ENCODE results near the gene PCBP3.
"Not testable (repeated sequence)": the region's sequence is repeated elsewhere in the genome, so short reads cannot be mapped to it uniquely, and the experiment has no call there.

The PCBP3 gene

GRCh38 chr21:45827881-45828579 is 184.5 kb downstream of the PCBP3 start:
- no peak for DNase-seq (ENCODE audit: low read depth in 2 of 2)

DNA sequence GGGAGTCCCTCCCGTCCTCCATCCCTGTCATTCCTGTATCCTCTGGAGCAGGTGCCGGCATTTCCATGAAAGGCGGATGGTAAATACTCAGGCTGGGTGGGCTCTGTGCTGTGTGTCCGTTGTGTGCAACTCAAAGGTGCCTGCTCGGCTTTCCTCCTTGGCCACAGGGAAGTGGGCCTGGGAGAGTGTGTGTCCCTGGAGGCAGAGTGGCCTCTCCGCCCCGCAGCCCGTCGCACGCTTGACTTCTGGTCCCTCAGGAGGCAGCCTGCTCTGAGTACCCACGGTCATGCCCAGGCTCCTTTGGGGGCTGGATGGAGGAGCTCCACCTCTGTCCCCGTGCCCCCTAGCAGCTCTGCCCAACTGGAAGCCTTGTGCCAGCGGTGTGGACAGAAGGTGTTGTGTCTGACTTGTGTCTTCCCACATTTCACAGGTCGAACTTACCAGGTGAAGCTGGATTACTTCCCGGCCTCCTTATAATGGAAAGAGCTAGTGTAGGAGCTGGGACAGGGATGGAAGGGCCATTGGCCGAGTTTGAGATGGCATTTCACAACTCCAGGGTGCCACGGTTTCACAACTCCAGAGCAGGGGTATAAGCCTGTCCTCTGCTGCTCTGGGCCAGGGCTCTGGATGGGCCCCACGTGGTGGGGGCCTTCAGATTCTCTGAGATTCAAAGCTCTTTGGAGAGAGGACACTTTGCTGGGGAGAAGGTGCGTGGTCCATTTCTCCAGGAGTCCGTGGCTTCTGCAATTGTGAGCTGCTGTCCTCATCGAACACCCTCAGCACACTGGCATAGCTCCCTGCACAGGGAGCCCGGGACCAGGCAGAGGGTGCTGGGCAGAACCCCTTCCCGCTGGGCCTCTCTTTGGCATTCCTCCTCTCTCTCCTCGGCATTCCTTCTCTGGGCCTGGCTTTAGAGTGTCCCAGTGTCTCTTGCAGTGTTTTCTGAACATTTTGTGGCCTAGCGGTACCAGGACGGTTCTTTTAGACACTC is 185.3 kb downstream of the PCBP3 start:
- no peak for DNase-seq (ENCODE audit: low read depth in 2 of 2)

- no peak for DNase-seq (ENCODE audit: low read depth in 2 of 2)
Measured at GRCh38 chr21:45829668-45830067, 186.1 kb downstream of the PCBP3 start.

- no peak for DNase-seq (ENCODE audit: low read depth in 2 of 2)
Measured at GRCh38 chr21:45830221-45830640, 186.7 kb downstream of the PCBP3 start.

DNA sequence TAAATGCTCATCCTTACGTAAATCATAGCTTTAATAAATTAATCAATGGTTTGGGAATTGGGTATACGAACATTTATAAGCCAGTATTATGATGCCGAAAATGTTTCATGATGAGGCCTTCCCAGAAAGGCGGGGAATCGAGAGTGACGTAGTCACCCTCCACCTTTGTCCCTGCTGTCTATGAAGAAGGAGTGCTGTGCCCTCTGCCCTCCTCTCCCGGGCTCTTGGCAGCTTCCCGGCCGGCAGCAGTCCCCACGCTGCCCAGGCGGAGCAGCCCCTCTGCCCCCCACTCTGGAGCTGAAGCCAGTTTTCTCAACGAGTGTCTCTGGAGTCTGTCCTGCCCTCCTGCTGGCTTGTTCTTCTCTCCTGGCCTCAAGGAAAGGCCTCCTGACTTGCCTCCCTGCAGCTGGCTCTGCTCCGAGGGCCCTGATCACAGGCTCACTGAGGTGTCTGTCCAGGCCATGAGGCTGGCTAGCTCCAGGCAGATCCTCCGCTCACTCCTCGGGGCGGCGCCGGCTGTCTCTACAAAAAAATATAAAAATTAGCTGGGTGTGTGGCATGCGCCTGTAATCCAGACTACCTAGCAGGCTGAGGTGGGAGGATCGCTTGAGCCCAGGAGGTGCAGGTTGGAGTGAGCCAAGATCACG is 187.3 kb downstream of the PCBP3 start:
- DNase-seq (ENCODE audit: low read depth in 2 of 2) = no peak

- DNase-seq (ENCODE audit: low read depth in 2 of 2) = no peak
Measured at GRCh38 chr21:45831991-45832740, 188.6 kb downstream of the PCBP3 start.

DNA sequence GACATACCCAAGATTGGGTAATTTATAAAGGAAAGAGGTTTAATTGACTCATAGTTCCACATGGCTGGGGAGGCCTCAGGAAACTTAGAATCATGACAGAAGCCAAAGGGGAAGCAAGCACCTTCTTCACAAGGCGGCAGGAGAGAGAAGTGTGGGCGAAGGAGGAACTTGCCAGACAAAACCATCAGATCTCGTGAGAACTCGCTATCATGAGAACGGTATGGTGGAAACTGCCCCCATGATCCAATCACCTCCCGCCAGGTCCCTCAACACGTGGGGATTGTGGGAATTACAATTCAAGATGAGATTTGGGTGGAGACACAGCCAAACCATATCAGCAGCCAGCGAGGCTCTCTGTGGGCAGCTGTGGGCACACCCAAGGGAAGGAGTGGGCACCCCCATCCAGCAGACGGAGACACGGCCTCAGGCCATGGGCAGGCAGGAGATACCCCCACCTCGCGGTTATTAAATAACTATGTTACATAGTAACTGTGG is 189.3 kb downstream of the PCBP3 start:
- DNase-seq (ENCODE audit: low read depth in 2 of 2) = not testable (repeated sequence)

DNA sequence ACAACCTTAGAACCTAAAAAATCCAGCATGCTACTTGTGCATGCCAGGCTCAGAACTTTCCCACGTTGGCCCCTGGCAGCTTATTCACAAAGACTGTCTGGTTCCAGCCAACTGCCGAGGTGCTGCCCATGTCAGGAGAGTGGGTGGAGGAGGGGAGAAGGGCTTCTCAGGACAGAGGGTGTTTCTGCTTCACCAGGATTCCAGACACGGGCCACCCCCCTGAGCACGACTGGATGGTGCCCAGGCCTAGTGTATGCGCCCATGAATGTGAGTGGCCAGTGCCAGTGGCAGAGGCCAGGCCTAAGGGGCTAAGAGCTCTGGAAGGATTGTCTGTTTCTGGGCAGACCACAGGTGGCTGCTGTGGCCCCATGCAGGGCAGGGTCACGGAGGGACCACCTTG is 189.9 kb downstream of the PCBP3 start:
- DNase-seq (ENCODE audit: low read depth in 2 of 2) = no peak

- DNase-seq (ENCODE audit: low read depth in 2 of 2) = no peak
Measured at GRCh38 chr21:45834026-45834715, 190.6 kb downstream of the PCBP3 start.

DNA sequence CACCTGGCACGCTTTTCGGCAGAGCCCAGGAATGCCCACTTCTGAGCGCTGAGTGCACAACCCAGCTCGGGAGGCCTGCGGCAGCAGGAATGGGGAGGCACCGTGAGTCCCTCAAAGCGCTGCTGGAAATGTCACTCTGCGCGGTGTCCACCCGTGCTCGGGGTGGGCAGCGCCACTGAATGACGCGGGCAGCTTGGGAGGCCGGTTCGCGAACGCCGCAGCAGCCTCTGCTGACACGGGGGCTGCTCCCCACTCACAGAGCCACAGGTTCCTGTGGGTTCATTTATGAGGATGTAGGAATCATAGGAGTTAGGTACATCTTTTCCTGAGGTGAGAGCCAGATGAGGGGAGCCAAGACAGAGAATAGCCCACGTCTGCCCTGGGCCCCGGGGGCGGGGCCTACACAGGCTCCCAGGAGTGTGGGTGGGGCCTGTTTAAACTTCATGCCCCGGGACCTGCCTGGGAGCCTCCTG is 191.3 kb downstream of the PCBP3 start:
- no peak for DNase-seq (ENCODE audit: low read depth in 2 of 2)

GRCh38 chr21:45835301-45836267 is 192.1 kb downstream of the PCBP3 start:
- DNase-seq (ENCODE audit: low read depth in 2 of 2) = no peak

GRCh38 chr21:45836268-45836655 is 192.7 kb downstream of the PCBP3 start:
- DNase-seq (ENCODE audit: low read depth in 2 of 2) = no peak

DNA sequence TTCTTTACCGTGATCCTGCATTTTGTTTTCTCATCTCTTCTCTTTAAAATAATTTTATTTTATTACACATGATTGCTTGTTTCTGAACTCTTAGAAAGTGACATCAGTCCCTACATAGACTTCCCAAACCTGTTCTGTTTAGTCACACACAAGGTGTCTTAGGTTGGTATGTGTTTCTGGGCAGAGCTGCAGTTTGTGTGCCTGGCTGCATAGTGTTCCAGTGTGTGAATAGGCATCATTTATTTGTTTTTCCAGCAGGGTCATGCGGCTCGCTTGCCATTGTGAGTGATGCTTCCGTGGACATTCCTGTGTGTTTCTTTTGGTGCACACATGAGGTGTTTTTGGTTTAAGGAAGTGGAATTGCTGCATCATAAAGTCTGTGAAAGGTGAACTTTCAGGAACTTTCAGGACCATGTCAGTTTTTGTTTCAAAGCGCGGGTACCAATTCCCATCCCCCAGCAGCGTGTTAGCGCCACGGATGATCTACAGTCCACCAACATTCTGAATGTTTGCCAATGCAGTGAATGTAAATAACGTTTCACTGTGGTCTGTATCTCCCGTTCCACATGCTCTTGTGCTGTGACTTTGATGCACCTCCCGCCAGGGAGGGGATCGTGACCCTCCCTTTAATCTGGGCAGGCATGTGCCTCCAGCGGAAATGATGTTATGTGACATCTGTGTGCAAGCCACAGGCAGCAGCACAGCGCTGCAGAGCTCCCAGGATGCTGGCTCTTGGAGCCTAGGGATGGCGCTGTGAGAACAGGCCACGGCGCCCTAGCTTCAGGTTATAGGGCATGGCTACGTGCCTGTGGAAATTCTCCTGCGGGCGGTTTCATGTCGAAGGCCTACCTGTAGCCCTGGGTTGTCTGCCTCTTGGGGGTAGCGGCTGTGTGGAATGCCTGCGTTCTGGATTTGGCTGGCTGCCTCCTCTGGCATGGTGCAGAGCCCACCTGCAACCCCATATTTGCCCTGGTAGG is 193.5 kb downstream of the PCBP3 start:
- DNase-seq (ENCODE audit: low read depth in 2 of 2) = no peak

GRCh38 chr21:45837936-45838335 is 194.4 kb downstream of the PCBP3 start:
- no peak for DNase-seq (ENCODE audit: low read depth in 2 of 2)

- DNase-seq (ENCODE audit: low read depth in 2 of 2) = no peak
Measured at GRCh38 chr21:45838634-45839033, 195.1 kb downstream of the PCBP3 start.

GRCh38 chr21:45839274-45839673 is 195.7 kb downstream of the PCBP3 start:
- DNase-seq (ENCODE audit: low read depth in 2 of 2) = no peak

DNA sequence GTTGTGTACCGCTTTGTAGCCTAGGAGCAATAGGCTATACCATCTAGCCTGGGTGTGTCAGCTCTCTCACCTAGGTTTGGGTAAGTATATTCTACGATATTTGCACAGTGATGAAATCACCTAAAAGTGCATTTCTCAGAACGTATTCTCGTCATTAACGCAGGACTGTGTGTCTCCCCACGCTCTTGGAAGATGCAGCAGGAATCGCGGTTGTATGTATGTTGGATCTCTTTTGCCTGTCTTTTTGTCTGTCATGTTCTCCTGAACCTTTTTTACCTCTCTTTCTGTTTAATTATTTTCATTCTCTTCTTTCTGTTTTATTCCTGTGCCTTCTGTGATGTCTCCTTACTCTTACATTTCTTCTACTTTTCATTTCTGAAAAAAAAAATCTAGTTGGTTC is 197.5 kb downstream of the PCBP3 start:
- no peak for DNase-seq (ENCODE audit: low read depth in 2 of 2)

DNA sequence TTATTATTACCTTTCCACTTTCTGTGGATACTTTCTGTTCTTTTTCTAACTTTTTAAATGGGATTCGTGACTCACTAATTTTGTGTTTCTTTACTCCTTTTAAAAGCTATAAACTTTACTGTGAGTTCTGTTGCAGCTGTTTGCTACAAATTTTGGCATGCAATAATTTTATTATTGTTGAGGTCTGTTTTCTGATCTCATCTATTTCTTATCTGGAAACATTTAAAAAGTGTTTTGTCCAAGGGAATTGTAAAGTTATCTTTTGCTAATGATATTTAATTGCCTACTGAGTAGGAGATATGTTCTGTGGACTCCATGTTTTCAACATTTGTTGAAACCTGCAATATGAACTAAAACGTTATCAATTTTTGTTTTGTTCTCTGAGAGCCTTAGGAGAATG is 199.9 kb downstream of the PCBP3 start:
- no peak for DNase-seq (ENCODE audit: low read depth in 2 of 2)

Measured in stimulated activated CD8-positive, alpha-beta memory T cell treated with anti-CD3 and anti-CD28 coated beads, Interleukin-2, amount 100 ng/mL, for 1 hour (primary cell).